ENCODE data around the gene HID1. TPM values are rescaled to one million over a fixed set of nuclear protein-coding genes. Genes with fewer than 3 reads are reported as not detected.
A peak's percentile ranks its signal among the peaks of the same experiment; 100 is the strongest.

HID1 gene
- total RNA-seq, 1 donor from 2014 or later, result 186 TPM

DNA sequence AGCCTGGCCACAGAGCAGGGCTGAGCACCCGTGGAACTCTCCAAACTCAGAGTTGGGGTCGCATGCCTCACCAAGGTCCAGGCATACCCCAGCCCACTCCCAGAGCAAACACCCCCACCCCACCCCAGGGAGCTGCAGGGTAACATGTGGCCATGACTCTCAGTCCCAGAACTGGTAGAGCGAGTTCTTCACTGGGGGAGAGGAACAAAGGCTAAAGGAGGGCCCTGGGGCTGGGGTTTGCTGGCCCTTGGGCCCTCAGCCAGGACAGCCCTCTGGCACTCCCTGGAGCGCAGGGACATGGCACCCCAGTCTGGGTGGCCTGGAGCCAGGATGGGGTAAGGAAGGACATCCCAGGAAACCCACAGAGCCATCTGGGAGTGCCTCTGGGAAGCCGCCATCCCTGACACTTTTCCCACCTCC is 4.2 kb downstream of the HID1 start:
- DNase-seq (ENCODE audit: low spot score), result peak; percentile 78

- DNase-seq (ENCODE audit: low spot score), result no peak
Measured at GRCh38 chr17:74964988-74965622, 7.5 kb downstream of the HID1 start.

GRCh38 chr17:74964246-74964761 is 8.3 kb downstream of the HID1 start:
- no peak for DNase-seq (ENCODE audit: low spot score)

DNA sequence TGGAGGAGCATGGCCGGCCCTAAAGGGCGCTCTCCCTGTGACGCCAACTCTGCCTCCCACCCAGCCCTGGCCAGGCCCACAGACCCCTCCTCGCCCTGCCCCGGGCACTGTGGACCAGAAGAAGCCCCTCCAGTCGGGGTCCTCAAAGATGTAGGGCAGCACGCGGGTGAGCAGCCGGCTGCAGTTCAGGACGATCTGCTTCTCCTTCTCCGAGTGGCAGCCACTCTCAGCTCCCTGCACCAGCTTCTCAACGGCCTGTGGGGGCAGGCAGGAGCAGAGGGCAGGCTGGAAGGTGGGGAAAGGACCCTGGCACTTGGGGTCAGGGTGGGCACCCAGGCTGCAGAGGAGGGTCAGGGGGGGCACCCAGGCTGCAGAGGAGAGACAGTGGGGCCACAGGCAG is 8.9 kb downstream of the HID1 start:
- DNase-seq (ENCODE audit: low spot score), result no peak

DNA sequence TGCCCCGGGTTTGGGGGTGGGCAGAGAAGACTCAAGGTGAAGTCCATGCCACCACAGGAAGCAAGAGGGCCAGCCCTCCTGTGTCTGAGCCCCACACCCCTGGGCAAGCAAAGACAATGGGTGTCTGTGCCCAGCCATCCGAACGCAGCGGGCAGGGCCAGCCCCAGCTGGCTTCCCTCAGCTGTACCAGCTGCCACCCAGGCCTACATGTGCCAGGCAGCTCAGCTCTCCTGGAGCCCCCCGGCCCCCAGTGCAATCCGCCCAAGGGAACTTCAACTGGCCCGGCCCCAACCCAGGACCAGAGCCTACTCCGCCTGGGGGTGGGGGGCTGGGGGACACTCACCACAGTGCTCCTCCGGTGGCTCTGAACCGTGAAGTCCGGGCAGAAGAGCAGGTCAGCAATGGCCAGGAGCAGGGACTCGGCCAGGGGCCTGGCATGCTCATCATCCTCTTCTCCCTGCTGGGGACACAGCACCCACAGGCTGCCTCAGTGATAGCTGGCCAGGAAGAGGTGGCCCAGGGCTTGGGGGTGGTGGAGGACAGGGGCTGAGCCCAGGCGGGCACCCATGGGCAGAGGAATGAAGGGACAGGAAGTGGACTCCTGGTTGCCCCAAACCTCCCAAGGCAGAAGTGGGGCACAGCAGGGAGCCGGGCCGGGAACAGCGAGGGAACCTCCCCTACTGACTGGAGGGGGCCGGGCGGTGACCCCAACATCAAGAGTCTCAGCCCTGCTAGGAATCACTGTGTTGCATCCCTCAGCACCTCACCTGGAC is 9.8 kb downstream of the HID1 start:
- DNase-seq (ENCODE audit: low spot score), result no peak

DNA sequence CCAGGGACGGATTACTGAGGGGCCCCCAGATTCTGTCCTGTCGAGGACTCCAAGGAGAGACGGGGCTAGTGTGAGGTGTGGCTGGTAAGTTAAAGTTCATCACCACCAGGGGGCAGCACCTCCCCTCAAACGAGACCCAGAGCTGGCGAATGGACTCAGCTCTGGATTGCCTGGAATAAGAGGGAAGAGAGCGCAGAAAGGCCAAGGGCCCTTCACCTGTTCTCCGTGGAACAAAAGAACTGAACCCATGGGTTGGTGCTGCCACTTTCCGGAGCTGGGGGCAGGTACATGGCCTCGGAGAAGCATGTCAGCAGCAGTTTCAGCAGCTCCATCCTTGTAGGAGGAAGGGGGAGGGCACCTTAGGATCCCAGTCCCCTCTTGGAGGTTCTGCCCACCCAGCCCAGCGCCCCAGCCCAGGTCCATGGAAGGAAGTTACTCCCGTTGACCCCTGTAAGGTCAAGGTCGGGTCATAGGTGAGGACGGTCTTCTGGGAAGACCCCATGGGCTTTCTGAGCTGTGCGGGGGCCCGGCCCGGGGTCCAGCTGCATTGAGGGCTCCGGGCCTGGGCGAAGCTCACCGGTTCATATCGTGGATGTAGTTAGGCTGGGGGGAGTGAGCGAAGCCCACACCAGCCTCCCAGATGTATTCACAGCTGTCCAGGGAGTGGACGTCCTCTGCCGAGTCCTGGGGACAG is 10.8 kb downstream of the HID1 start:
- DNase-seq (ENCODE audit: low spot score), result peak; percentile 91

DNA sequence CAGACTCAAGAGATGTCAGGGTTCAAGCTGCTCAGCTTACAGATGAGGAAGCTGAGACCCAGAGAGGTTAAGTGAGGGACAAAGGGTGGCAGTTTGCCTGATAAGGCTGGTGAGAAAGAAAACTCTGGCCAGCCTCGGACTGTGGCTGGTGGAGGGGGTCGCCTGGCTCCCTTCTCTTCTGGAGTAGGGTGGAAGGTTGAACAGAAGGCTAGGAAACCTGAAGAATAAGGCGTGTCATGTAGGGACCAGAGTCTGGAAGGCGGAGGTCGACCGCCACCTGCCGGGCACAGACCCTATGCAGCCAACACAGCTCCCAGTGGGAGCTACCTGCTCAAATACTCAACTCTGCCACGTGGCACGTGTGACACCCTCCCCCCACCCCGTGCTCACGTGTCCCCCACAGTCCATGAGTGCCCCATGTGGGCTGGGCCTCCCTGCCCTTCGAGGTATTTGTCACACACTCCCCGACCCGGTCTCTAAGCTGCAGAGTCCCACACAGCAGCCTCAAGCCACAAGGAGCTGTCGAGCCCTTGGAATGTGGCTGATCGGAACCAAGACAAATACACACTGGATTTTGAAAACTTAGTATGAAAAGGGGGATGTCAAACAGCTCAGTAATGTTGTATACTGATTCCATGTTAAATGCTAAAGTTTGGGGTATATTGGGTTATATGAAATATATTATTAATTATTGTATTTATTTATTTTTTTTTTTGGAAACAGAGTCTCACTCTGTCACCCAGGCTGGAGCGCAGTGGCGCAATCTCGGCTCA is 11.8 kb downstream of the HID1 start:
- no peak for DNase-seq (ENCODE audit: low spot score)

DNA sequence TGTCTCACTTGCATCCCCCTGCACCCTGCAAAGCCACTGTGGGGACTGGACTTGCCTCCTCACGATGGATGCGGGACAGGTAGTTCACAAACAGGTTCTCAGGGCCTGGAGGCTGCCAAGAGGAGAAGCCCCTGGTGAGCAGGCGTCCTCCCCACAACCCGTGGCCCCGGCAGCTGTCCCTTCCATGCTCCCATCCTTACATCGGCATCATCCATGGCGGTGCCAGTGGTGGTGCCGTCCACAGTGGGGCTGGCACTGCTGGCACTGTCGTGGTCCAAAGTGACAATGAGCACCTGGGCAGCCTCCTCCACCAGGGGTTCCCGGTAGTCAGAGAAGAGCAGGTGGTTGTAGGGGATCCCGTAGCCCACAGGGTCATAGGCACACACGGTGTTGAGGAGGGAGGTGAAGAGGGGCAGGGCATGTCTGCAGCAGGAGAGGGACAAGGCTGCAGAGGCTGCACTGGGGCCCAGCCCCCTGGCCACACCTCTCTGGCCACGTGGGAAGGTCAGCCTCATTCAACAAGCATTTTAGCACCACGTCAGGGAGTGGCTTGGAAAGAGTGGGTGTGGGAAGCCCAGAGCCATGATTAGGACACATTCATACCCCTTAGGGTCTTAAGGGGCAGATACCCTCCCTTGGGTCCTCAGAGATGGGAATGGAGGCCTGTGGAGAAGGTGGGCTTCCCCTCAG is 12.6 kb downstream of the HID1 start:
- DNase-seq (ENCODE audit: low spot score), result no peak

DNA sequence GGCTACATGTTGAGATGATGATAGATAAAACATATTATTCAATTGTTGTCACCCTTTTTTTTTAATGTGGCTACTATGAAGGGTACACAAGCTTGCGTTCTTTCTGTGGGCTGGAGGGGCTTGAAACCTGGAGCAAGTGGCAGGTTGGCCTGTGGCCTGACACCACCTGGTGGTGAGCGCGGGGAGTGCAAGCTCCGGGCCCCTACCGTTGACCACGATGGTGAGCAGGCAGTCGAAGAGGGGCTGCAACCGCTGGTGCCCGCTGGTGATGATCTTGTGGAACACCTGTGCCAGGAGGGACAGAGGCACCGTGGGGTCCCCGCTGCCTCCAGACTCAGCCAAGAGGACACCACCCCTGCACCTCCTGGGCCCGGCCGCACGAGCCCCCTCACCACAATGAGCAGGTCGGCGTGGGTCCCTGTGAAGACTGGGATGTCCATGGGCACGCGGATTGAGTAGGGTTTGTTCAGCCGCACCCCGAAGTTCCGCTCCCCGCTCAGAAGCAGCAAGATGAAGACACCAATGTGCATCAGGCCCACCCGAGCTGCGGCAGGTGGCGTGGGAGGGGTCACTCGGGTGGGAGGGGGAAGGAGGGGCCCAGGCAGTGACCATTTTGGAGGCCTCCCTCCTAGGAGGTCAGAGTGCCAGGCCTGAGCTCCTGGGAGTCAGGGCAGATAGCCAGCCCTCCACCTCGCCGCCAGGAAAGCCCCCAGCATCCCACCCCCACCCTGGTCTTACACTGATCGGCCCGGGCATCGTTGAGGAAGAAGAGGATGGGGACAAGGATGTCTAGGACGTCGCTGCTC is 14.4 kb downstream of the HID1 start:
- peak; percentile 71 for DNase-seq (ENCODE audit: low spot score)

- DNase-seq (ENCODE audit: low spot score), result no peak
Measured at GRCh38 chr17:74956093-74956492, 16.5 kb downstream of the HID1 start.

GRCh38 chr17:74954665-74955421 is 17.7 kb downstream of the HID1 start:
- no peak for DNase-seq (ENCODE audit: low spot score)

DNA sequence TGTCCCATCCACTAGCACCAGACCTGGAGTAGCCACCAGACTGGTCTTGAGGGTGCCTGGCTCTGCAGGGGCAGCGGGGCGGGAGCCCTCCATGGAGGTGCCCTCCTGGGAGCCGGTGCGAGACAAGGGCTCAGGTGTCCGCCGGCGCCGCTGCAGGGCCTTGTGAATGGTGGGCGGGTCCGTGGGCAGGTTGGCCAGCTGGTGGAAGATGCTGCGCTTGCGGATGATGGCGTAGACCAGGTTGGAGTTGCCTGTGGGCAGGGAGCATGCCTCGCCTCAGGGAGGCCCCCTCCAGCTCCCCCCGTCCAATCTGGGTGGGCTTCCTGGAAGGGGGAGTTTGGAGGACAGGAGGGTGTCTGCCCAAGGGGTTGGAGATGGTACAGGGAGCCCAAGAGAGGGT is 18.4 kb downstream of the HID1 start:
- DNase-seq (ENCODE audit: low spot score), result no peak

DNA sequence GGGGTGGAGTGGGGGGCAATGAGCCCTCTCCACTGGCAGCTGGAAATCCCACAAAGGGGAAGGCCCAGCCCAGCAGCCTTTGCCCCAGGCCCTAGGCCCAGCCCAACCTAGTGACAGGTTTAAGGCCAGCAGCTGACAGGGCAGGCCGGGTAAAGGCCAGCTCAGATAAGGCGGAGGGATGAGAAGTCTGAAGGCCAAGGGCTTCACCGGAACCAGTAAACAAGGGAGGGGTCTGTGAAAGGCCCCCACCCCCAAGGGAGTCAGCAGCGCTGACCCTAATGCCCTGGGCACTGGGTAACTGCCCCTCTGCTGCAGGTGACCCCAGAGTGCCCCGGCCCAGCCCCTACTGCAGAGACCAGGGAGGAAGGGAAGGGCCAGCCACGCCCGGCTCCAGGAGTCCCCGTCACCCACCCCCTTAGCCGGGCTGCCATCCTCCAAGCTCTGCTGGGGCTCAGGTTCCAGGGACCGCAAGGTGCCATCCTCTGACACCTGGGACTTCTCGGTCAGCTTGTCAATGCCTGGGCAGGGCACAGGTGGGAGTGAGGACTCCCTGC is 19.3 kb downstream of the HID1 start:
- DNase-seq (ENCODE audit: low spot score), result no peak

- no peak for DNase-seq (ENCODE audit: low spot score)
Measured at GRCh38 chr17:74952431-74953133, 20.0 kb downstream of the HID1 start.

GRCh38 chr17:74951680-74952421 is 20.7 kb downstream of the HID1 start:
- no peak for DNase-seq (ENCODE audit: low spot score)

DNA sequence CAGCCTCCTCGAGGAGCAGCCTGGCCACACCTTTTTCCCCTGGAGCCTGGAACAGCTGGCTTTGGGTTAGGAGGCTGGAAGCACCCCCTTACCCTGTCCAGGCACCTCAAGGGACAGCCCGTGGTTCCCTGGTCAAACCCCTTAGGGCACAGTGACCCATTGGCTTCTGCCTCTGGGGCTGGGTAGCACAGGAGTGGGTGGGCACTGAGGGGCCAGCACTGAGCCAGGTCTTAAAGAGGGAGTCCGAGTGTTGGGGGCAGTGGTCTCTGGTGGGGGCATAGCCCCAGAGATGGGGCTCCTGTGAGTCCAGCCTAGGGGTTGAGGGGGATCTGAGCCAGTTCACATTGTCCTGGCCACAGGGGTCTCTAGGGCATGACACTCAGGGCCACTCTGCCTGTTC is 21.5 kb downstream of the HID1 start:
- DNase-seq (ENCODE audit: low spot score), result no peak

DNA sequence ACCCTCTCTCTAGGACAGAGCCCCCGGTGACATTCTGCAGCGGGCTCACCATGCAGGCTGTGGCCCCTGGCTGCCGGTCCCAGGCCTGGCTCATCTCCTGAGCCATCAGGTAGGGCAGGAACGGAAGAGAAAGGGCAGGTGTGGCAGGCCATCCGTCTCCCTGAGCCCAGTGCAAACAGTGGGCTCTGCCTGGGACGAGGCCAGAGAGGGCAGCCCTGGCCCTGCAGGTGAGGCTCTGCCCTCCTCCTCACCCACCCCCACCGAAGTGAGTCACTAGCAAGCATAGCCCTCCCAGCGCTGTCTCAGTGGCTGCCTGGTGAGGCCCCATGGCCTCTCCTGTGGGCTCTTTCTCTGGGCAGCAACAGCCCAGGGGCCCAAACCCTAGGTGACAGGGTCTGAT is 22.4 kb downstream of the HID1 start:
- DNase-seq (ENCODE audit: low spot score), result no peak
